K562 (cell line): ENCODE data around the gene TBL2. TPM values are rescaled to one million over a fixed set of nuclear protein-coding genes. Genes with fewer than 3 reads are reported as not detected.

ENCODE experiments used
- TEAD4 ChIP-seq, 2 experiments: sonication (generic) in 1 of 2; formaldehyde crosslinking in 1 of 2; IDR thresholded peaks; 2 replicates each; pipeline versions ENCODE4 v1.6.1 to v1.8.0; 2012 to 2022; ENCODE audit warnings: borderline replicate concordance in 1 of 2, inconsistent platforms in 1 of 2, low read length in 1 of 2, mild to moderate bottlenecking in 1 of 2, missing genetic modification reagents in 1 of 2
- polyA plus RNA-seq, 8 experiments: library from polyadenylated mRNA; depleted of rRNA in 4 of 8; stranded (reverse) in 5 of 8; unstranded in 3 of 8; fragments of >200 nt; fragmentation: Nextera tagmentation in 2 of 8; fragmentation: Illumina TruSeq in 1 of 8; extraction: Ambion mirVana in 2 of 8; extraction: Trizol in 1 of 8; gene quantifications; 2 replicates each; pipeline versions ENCODE4 v1.2.1 to v1.2.3, GENCODE V29; 2011 to 2014; ENCODE audit warnings: inconsistent platforms in 1 of 8, missing spikeins in 1 of 8
- total RNA-seq, 7 experiments: library from RNA; depleted of rRNA in 6 of 7; stranded (reverse); fragments of >200 nt in 6 of 7; fragmentation: Illumina TruSeq in 2 of 7; extraction: Trizol in 2 of 7; gene quantifications; 2 replicates each; pipeline versions ENCODE4 v1.2.1 to v1.2.3, GENCODE V29; 2011 to 2021; ENCODE audit warnings: low replicate concordance in 1 of 7
- TF ChIP-seq, protein P1 (sequence below), 2 experiments: fragments of 450-650 bp in 1 of 2; sonication (generic) in 1 of 2; formaldehyde crosslinking in 1 of 2; IDR thresholded peaks in 1 of 2; conservative IDR thresholded peaks in 1 of 2; 2 replicates each; pipeline versions ENCODE4 v1.6.1 to v1.8.1; 2016 to 2023; ENCODE audit warnings: mild to moderate bottlenecking in 2 of 2, moderate library complexity in 2 of 2, inconsistent platforms in 1 of 2, missing genetic modification reagents in 1 of 2
- TF ChIP-seq, protein P2 (sequence below), 2 experiments: fragments of 450-650 bp in 1 of 2; sonication (generic) in 1 of 2; formaldehyde crosslinking in 1 of 2; IDR thresholded peaks; 2 replicates each; pipeline versions ENCODE4 v1.7.1 to v1.9.0; 2016 to 2022; ENCODE audit warnings: inconsistent platforms in 1 of 2, mild to moderate bottlenecking in 1 of 2, missing genetic modification reagents in 1 of 2
- TF ChIP-seq, protein P3 (sequence below): fragments of 250-450 bp; sonication (Bioruptor Pico); IDR thresholded peaks from 2 replicates; pipeline ENCODE4 v1.4.0; 2020
- TF ChIP-seq, protein P4 (sequence below): fragments of 250-450 bp; sonication (Bioruptor Pico); IDR thresholded peaks from 2 replicates; pipeline ENCODE4 v1.4.0; 2020; ENCODE audit warnings: borderline replicate concordance

Gene TBL2
- total and polyA plus RNA-seq, 9 of the 15 experiments (the other 6 are each of a cell fraction or from before 2014, with no cell fraction given), result 2.5 to 123 (median 49.2) TPM

DNA sequence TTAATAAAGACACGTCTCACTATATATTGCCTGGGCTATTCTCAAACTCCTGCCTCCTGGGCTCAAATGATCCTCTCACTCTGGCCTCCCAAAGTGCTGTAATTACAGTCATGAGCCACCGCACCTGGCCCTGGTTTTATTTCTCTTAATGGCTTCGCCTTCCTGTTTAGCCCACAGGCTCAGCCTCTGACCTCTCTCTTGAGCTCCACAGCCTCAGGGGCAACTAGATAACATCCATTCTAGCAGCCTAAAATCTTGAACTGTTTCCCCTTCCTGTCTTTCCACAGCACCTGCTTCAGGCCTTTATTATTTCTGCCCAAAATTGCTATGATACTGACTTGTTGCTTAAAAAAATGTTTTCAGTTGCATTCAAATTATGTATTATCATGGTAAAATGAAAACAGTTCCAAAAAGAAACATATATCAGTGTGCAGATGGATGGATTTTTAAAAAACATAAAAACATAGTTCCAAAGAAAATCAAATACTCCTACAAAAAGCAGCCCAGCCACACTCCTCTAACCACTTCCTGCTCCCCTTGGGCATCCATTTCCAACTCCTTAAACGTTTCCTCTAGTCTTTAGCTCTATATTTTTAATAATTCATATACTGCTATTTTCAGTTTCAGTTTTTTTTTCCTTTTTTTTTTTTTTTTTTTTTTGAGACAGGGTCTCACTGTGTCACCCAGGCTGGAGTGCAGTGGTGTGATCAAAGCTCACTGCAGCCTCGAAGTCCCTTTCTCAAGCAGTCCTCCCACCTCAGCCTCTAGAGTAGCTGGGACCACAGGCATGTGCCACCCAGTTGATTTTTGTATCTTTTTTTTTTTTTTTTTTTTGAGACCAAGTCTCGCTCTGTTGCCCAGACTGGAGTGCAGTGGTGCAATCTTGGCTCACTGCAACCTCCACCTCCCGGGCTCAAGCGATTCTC is 51.2 kb downstream of the TBL2 start (continued):
- TF ChIP-seq TEAD4 (IDR thresholded peaks at IDR 0.05; ENCODE audit: low read length), result peak; percentile 54; the same call in 1 of the 2 replicates
- no peak for TF ChIP-seq TEAD4 (CRISPR knock-in tag; IDR thresholded peaks at IDR 0.05; ENCODE audit: borderline replicate concordance)
- TF ChIP-seq, protein P1, sequence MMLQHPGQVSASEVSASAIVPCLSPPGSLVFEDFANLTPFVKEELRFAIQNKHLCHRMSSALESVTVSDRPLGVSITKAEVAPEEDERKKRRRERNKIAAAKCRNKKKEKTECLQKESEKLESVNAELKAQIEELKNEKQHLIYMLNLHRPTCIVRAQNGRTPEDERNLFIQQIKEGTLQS (IDR thresholded peaks at IDR 0.05), result no peak
- TF ChIP-seq, protein P1 (CRISPR knock-in tag; conservative IDR thresholded peaks at IDR 0.05), result no peak
- TF ChIP-seq, protein P2, sequence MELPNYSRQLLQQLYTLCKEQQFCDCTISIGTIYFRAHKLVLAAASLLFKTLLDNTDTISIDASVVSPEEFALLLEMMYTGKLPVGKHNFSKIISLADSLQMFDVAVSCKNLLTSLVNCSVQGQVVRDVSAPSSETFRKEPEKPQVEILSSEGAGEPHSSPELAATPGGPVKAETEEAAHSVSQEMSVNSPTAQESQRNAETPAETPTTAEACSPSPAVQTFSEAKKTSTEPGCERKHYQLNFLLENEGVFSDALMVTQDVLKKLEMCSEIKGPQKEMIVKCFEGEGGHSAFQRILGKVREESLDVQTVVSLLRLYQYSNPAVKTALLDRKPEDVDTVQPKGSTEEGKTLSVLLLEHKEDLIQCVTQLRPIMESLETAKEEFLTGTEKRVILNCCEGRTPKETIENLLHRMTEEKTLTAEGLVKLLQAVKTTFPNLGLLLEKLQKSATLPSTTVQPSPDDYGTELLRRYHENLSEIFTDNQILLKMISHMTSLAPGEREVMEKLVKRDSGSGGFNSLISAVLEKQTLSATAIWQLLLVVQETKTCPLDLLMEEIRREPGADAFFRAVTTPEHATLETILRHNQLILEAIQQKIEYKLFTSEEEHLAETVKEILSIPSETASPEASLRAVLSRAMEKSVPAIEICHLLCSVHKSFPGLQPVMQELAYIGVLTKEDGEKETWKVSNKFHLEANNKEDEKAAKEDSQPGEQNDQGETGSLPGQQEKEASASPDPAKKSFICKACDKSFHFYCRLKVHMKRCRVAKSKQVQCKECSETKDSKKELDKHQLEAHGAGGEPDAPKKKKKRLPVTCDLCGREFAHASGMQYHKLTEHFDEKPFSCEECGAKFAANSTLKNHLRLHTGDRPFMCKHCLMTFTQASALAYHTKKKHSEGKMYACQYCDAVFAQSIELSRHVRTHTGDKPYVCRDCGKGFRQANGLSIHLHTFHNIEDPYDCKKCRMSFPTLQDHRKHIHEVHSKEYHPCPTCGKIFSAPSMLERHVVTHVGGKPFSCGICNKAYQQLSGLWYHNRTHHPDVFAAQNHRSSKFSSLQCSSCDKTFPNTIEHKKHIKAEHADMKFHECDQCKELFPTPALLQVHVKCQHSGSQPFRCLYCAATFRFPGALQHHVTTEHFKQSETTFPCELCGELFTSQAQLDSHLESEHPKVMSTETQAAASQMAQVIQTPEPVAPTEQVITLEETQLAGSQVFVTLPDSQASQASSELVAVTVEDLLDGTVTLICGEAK (IDR thresholded peaks at IDR 0.05), result no peak
- TF ChIP-seq, protein P2 (CRISPR knock-in tag; IDR thresholded peaks at IDR 0.05), result no peak
- TF ChIP-seq, protein P3, sequence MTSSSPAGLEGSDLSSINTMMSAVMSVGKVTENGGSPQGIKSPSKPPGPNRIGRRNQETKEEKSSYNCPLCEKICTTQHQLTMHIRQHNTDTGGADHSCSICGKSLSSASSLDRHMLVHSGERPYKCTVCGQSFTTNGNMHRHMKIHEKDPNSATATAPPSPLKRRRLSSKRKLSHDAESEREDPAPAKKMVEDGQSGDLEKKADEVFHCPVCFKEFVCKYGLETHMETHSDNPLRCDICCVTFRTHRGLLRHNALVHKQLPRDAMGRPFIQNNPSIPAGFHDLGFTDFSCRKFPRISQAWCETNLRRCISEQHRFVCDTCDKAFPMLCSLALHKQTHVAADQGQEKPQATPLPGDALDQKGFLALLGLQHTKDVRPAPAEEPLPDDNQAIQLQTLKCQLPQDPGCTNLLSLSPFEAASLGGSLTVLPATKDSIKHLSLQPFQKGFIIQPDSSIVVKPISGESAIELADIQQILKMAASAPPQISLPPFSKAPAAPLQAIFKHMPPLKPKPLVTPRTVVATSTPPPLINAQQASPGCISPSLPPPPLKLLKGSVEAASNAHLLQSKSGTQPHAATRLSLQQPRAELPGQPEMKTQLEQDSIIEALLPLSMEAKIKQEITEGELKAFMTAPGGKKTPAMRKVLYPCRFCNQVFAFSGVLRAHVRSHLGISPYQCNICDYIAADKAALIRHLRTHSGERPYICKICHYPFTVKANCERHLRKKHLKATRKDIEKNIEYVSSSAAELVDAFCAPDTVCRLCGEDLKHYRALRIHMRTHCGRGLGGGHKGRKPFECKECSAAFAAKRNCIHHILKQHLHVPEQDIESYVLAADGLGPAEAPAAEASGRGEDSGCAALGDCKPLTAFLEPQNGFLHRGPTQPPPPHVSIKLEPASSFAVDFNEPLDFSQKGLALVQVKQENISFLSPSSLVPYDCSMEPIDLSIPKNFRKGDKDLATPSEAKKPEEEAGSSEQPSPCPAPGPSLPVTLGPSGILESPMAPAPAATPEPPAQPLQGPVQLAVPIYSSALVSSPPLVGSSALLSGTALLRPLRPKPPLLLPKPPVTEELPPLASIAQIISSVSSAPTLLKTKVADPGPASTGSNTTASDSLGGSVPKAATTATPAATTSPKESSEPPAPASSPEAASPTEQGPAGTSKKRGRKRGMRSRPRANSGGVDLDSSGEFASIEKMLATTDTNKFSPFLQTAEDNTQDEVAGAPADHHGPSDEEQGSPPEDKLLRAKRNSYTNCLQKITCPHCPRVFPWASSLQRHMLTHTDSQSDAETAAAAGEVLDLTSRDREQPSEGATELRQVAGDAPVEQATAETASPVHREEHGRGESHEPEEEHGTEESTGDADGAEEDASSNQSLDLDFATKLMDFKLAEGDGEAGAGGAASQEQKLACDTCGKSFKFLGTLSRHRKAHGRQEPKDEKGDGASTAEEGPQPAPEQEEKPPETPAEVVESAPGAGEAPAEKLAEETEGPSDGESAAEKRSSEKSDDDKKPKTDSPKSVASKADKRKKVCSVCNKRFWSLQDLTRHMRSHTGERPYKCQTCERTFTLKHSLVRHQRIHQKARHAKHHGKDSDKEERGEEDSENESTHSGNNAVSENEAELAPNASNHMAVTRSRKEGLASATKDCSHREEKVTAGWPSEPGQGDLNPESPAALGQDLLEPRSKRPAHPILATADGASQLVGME (CRISPR knock-in tag), result no peak
- TF ChIP-seq, protein P4, sequence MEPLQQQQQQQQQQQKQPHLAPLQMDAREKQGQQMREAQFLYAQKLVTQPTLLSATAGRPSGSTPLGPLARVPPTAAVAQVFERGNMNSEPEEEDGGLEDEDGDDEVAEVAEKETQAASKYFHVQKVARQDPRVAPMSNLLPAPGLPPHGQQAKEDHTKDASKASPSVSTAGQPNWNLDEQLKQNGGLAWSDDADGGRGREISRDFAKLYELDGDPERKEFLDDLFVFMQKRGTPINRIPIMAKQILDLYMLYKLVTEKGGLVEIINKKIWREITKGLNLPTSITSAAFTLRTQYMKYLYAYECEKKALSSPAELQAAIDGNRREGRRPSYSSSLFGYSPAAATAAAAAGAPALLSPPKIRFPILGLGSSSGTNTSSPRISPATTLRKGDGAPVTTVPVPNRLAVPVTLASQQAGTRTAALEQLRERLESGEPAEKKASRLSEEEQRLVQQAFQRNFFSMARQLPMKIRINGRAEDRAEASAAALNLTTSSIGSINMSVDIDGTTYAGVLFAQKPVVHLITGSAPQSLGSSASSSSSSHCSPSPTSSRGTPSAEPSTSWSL, result no peak
